ENCODE measurements around the gene LEFTY1. TPM values are rescaled to one million over a fixed set of nuclear protein-coding genes. Genes with fewer than 3 reads are reported as not detected.

The LEFTY1 gene
- total and polyA plus RNA-seq, 2 of the 13 experiments (the other 11 are each of a cell fraction or from before 2014, with no cell fraction given), result 0.29 to 0.79 TPM

GRCh38 chr1:225918280-225918679, 29.3 kb upstream of the LEFTY1 start:
- Histone ChIP-seq H3K4me3 (replicated peaks in 1 of 3; ENCODE audit: insufficient read depth in 1 of 3, low read depth in 2 of 3, low read length in 3 of 3) (no peak overlapping the region), H3K27me3 (ENCODE audit: control insufficient read depth in 1 of 2, insufficient read depth in 2 of 2, low read length in 2 of 2) (no peaks in the 10 kb centered on the region; a peak in 1 of 5 replicates), H3K4me1 (ENCODE audit: insufficient read depth, low read length) (peaks cover 14% of the 10 kb centered on the region), H3K9ac (ENCODE audit: insufficient read depth, low read depth, low read length) (no peak overlapping the region), H2AFZ (ENCODE audit: low read length) (no peak overlapping the region), H3K36me3 (replicated peaks in 1 of 2; ENCODE audit: control insufficient read depth in 1 of 2, insufficient read depth in 2 of 2, low read length in 2 of 2) (peaks cover 7 to 38% of the 10 kb centered on the region in 2 experiments; a peak in 4 of 5 replicates), H3K79me2 (ENCODE audit: insufficient read depth, low read length) (peaks cover 11% of the 10 kb centered on the region), H4K20me1 (ENCODE audit: insufficient read depth, low read length) (no peaks in the 10 kb centered on the region), H3K4me2 (ENCODE audit: low read depth, low read length) (no peak overlapping the region), H3K9me3 (ENCODE audit: low read length) (no peaks in the 10 kb centered on the region), H3K27ac (ENCODE audit: extremely low read length, insufficient read depth, low read length) (no peak overlapping the region)
- ChIA-PET POLR2A (no interaction called here), CTCF (ENCODE audit: low intra/inter-chr PET ratio, low total read pairs) (no interaction called here)
- ATAC-seq (no peak), DNase-seq (ENCODE audit: low spot score) (no peak), FAIRE-seq (no peak)
- intact Hi-C loops (cut with micrococcal nuclease; ENCODE audit: unreplicated experiment) (no loop called here), in situ Hi-C loops (cut with HindIII; ENCODE audit: extremely low pct_ligation_motif_present, low pct_unique_long_range_greater_than_20kb) (no loop called here)
- 93% methylated on average over 4 of the region's 4 CpGs for WGBS (ENCODE audit: low lambda C conversion rate)
- BruUV-seq (replicated peaks), result no TSS peak
- no peak for TF ChIP-seq ZNF792 (CRISPR knock-in tag; IDR thresholded peaks at IDR 0.05)
- TF ChIP-seq ZHX2 (IDR thresholded peaks at IDR 0.05; ENCODE audit: low read depth), result no peak
- TF ChIP-seq ZHX2 (CRISPR knock-in tag; IDR thresholded peaks at IDR 0.05; ENCODE audit: borderline replicate concordance), result no peak
- TF ChIP-seq EP300 (IDR thresholded peaks at IDR 0.05; ENCODE audit: low read depth in 2 of 2, low read length in 2 of 2), result no peak
- no peak for TF ChIP-seq EP300 (CRISPR knock-in tag; IDR thresholded peaks at IDR 0.05; ENCODE audit: borderline replicate concordance)
- TF ChIP-seq ZNF10 (CRISPR knock-in tag; IDR thresholded peaks at IDR 0.05; ENCODE audit: borderline replicate concordance, low read depth), result no peak
- TF ChIP-seq, protein P1, sequence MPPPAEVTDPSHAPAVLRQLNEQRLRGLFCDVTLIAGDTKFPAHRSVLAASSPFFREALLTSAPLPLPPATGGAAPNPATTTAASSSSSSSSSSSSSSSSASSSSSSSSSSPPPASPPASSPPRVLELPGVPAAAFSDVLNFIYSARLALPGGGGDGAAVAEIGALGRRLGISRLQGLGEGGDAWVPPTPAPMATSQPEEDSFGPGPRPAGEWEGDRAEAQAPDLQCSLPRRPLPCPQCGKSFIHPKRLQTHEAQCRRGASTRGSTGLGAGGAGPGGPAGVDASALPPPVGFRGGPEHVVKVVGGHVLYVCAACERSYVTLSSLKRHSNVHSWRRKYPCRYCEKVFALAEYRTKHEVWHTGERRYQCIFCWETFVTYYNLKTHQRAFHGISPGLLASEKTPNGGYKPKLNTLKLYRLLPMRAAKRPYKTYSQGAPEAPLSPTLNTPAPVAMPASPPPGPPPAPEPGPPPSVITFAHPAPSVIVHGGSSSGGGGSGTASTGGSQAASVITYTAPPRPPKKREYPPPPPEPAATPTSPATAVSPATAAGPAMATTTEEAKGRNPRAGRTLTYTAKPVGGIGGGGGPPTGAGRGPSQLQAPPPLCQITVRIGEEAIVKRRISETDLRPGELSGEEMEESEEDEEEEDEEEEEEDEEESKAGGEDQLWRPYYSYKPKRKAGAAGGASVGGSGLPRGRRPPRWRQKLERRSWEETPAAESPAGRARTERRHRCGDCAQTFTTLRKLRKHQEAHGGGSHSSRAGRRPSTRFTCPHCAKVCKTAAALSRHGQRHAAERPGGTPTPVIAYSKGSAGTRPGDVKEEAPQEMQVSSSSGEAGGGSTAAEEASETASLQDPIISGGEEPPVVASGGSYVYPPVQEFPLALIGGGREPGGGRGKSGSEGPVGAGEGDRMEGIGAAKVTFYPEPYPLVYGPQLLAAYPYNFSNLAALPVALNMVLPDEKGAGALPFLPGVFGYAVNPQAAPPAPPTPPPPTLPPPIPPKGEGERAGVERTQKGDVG (CRISPR knock-in tag; IDR thresholded peaks at IDR 0.05; ENCODE audit: borderline replicate concordance), result no peak
- TF ChIP-seq HCFC1 (IDR thresholded peaks at IDR 0.05; ENCODE audit: low read depth, low read length), result no peak
- TF ChIP-seq, protein P2, sequence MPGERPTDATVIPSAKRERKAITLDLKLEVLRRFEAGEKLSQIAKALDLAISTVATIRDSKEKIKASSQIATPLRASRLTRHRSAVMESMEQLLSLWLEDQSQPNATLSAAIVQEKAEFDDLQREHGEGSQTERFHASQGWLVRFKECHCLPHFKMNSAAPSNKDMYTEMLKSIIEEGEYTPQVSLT (CRISPR knock-in tag; IDR thresholded peaks at IDR 0.05; ENCODE audit: borderline replicate concordance, low read depth), result no peak
- TF ChIP-seq ARHGAP35 (CRISPR knock-in tag; IDR thresholded peaks at IDR 0.05; ENCODE audit: borderline replicate concordance), result no peak
- no peak for TF ChIP-seq NPAS2 (CRISPR knock-in tag; IDR thresholded peaks at IDR 0.05; ENCODE audit: borderline replicate concordance)
- TF ChIP-seq NKX3-1 (CRISPR knock-in tag; IDR thresholded peaks at IDR 0.05), result no peak
- no peak for TF ChIP-seq NONO (IDR thresholded peaks at IDR 0.05)
- TF ChIP-seq NONO (CRISPR knock-in tag; conservative IDR thresholded peaks at IDR 0.05), result no peak
- TF ChIP-seq ZNF558 (CRISPR knock-in tag; IDR thresholded peaks at IDR 0.05; ENCODE audit: borderline replicate concordance), result no peak
- no peak for TF ChIP-seq TAF15 (IDR thresholded peaks at IDR 0.05; ENCODE audit: low read depth, low read length, poor library complexity, severe bottlenecking)
- TF ChIP-seq ZNF75D (CRISPR knock-in tag; IDR thresholded peaks at IDR 0.05; ENCODE audit: borderline replicate concordance), result no peak
